ENCODE data around the gene SMG6. TPM values are rescaled to one million over a fixed set of nuclear protein-coding genes. Genes with fewer than 3 reads are reported as not detected.
A peak's percentile ranks its signal among the peaks of the same experiment; 100 is the strongest.

Gene SMG6
- total RNA-seq, 4 donors from 2014 or later = 17.9 to 24.0 (median 20.1) TPM

DNA sequence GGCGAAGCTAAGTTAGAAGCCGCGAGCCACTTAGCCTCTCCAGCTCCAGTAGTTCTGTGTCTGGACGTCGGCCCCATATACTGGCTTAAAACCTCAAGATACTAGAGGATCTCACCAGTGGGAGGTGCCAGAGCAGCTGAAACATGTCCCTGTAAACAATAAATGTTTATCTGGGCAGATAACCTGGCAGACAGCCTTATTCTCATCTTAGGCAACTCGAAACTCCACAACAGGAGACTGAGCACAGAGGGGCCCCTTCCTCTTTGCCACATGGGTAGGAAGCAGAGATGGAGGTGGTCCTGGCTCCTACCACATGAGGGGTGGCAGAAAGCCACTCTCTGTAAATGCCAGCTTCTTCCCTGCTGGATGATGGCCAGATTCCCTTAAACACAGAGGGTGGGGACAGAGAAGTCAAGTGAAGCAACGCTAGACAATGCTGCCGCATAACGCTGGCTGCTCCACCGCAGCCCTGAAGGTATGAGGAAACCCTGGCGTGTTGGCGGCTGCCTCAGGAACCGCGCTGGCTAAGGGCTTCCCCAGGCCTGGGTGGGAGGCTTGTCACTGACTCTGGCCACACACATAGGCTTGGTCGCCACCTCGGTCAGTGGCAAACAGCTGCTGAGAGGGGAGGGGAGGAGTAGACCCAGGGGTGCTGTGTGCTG is 180.8 kb downstream of the SMG6 start:
- WGBS, 2 donors = 21 to 30% methylated on average over 8 to 12 of the region's 16 CpGs
- H3K4me3 ChIP-seq = peak overlapping the region in 1 of 4 donors; percentile 49
- intact Hi-C loops (cut with DNase I) = no loop called here

DNA sequence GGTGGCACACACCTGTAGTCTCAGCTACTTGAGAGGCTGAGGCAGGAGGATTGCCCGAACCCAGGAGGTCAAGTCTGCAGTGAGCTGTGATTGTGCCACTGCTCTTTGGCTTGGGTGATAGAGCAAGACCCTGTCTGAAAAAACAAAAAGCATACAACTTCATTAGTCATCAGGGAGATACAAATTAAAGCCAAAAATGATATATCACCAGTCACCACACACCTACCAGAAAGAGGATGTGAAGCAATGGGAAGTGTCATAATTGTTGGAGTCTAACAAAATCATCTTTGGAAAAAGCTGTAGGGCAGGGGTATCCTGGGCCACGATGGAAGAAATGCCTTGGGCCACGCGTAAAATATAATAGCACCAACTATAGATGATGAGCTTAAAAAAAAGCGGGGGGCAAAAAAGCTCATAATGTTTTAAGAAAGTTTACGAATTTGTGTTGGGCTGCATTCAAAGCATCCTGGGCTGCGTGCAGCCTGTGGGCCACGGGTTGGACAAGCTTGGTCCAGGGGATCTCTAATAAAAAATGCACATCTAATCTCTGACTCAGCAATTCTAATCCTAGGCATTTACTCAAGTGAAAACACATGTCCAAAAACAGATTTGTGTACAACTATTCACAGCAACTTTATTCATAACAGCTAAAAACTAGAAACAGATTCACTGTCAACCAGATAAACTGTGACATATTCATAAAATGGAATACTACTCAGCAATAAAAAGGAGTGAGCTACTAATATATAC is 182.8 kb downstream of the SMG6 start:
- DNase-seq = no peak
- no peak for TF ChIP-seq POLR2A (IDR thresholded peaks at IDR 0.05)
- TF ChIP-seq, protein P1, sequence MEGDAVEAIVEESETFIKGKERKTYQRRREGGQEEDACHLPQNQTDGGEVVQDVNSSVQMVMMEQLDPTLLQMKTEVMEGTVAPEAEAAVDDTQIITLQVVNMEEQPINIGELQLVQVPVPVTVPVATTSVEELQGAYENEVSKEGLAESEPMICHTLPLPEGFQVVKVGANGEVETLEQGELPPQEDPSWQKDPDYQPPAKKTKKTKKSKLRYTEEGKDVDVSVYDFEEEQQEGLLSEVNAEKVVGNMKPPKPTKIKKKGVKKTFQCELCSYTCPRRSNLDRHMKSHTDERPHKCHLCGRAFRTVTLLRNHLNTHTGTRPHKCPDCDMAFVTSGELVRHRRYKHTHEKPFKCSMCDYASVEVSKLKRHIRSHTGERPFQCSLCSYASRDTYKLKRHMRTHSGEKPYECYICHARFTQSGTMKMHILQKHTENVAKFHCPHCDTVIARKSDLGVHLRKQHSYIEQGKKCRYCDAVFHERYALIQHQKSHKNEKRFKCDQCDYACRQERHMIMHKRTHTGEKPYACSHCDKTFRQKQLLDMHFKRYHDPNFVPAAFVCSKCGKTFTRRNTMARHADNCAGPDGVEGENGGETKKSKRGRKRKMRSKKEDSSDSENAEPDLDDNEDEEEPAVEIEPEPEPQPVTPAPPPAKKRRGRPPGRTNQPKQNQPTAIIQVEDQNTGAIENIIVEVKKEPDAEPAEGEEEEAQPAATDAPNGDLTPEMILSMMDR (IDR thresholded peaks at IDR 0.05) = no peak
- peaks cover 20 to 34% (median 28%) of the 10 kb centered on the region in 3 donors for H3K4me1 ChIP-seq
- H3K9me3 ChIP-seq = no peaks in the 10 kb centered on the region
- H3K27ac ChIP-seq = peak overlapping the region in 1 of 4 donors; percentile 17
- peaks cover 0 to 15% (median 0%) of the 10 kb centered on the region in 3 donors for H3K36me3 ChIP-seq
- intact Hi-C loops (cut with DNase I) = no loop called here
- H3K4me3 ChIP-seq = no peak overlapping the region
- H3K27me3 ChIP-seq = no peaks in the 10 kb centered on the region
- WGBS, 2 donors = 71 to 80% methylated on average over 8 of the region's 8 CpGs

More for the DNA sequence above, 180.8 kb downstream of the SMG6 start:
- Histone ChIP-seq H3K27me3 (no peaks in the 10 kb centered on the region), H3K36me3 (peaks cover 0 to 23% (median 0%) of the 10 kb centered on the region in 3 donors), H3K27ac (peak overlapping the region; percentile 77 to 93 (median 83)), H3K4me1 (peaks cover 20 to 34% (median 28%) of the 10 kb centered on the region in 3 donors), H3K9me3 (no peaks in the 10 kb centered on the region)
- DNase-seq = no peak
- TF ChIP-seq, protein P1 (IDR thresholded peaks at IDR 0.05) = peak in 2 of 6 experiments; percentile 10 to 27
- no peak for TF ChIP-seq POLR2A (IDR thresholded peaks at IDR 0.05)

DNA sequence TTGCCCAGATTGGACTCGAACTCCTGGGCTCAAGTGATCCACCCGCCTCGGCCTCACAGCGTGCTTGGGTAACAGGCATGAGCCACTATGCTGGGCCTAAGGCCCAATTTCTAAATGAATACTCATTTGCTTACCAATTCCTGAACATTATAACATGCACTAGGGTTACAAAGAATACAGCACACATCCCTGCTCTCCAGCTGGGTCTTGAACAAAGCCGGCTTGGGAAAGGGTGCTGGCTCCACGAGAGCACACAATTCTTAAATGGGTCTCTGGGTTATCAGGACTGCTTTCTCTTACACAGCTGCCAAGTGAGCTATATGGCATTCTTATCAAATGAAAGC is 190.3 kb downstream of the SMG6 start:
- no peaks in the 10 kb centered on the region for H3K9me3 ChIP-seq
- DNase-seq = no peak
- WGBS, 2 donors = 84 to 100% methylated on average over 2 to 6 of the region's 6 CpGs
- intact Hi-C loops (cut with DNase I) = no loop called here
- H3K4me3 ChIP-seq = no peak overlapping the region
- TF ChIP-seq POLR2A (IDR thresholded peaks at IDR 0.05) = no peak
- TF ChIP-seq, protein P1 (IDR thresholded peaks at IDR 0.05) = no peak
- H3K36me3 ChIP-seq = peaks cover 0 to 11% (median 0%) of the 10 kb centered on the region in 3 donors
- peaks cover 0 to 25% (median 0%) of the 10 kb centered on the region in 3 donors for H3K4me1 ChIP-seq
- H3K27me3 ChIP-seq = no peaks in the 10 kb centered on the region
- no peak overlapping the region for H3K27ac ChIP-seq

DNA sequence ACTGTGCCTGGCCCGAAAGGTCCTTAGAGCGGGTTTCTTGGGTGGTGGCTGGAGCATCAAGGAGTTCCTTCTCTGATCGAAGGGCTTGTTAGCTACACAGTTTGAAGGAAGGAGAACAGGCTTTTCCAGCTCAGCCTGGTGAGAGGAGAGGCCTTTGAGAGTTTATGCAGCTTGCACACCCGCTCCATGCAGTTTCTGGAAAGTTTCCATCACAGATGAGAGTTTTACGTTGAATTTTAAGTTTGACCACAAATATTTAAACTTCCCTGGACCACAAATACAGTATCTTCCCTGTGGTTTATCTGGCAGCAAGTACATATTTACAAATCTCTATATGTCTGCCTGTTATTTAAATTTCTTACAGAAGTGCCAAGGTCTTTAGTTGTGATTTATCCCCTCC is 191.9 kb downstream of the SMG6 start:
- H3K4me1 ChIP-seq = peaks cover 5 to 41% (median 8%) of the 10 kb centered on the region in 3 donors
- peak overlapping the region; percentile 1 to 65 (median 12) for H3K27ac ChIP-seq
- 50 to 77% methylated on average over 3 to 5 of the region's 5 CpGs for WGBS, 2 donors
- peaks cover 0 to 11% (median 0%) of the 10 kb centered on the region in 3 donors for H3K36me3 ChIP-seq
- TF ChIP-seq POLR2A (IDR thresholded peaks at IDR 0.05) = no peak
- TF ChIP-seq, protein P1 (IDR thresholded peaks at IDR 0.05) = no peak
- no peak overlapping the region for H3K4me3 ChIP-seq
- DNase-seq = no peak
- intact Hi-C loops (cut with DNase I) = no loop called here
- H3K27me3 ChIP-seq = no peaks in the 10 kb centered on the region
- no peaks in the 10 kb centered on the region for H3K9me3 ChIP-seq

DNA sequence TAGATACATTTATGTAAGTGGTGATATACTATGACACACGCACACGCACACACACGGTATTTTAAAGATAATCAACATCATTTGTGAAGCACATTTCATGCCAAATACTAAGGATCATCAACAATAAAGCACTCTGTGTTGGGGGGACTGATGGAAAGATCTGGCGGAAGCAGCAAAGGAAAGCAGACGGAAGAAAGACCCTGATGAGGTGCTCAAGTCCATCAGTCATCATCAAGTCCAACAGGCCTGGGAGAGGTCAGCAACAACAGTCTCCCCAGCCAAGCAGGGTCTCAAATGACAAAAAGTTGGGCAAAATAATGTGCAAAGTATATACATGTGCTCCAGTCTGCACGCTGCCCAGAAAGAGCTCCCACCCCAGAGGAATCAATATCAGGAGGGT is 193.1 kb downstream of the SMG6 start:
- intact Hi-C loops (cut with DNase I) = no loop called here
- WGBS, 2 donors = 92 to 96% methylated on average over 5 to 6 of the region's 6 CpGs
- DNase-seq = no peak
- H3K4me3 ChIP-seq = no peak overlapping the region
- H3K4me1 ChIP-seq = peaks cover 5 to 54% (median 8%) of the 10 kb centered on the region in 3 donors
- no peaks in the 10 kb centered on the region for H3K27me3 ChIP-seq
- peaks cover 0 to 11% (median 0%) of the 10 kb centered on the region in 3 donors for H3K36me3 ChIP-seq
- no peaks in the 10 kb centered on the region for H3K9me3 ChIP-seq
- no peak for TF ChIP-seq POLR2A (IDR thresholded peaks at IDR 0.05)
- TF ChIP-seq, protein P1 (IDR thresholded peaks at IDR 0.05) = no peak
- no peak overlapping the region for H3K27ac ChIP-seq

Measured in esophagus squamous epithelium (tissue), 5 donors.